Suprapubic skin (tissue), 4 donors: ENCODE data around the gene FHL2.
A peak's percentile ranks its signal among the peaks of the same experiment; 100 is the strongest.

Experiments used
- EP300 ChIP-seq: sonication (generic); formaldehyde crosslinking; IDR thresholded peaks from one replicate; pipeline ENCODE4 v1.6.1; 2017; ENCODE audit warnings: antibody characterized with exemption
- POLR2A ChIP-seq, 2 donors: fragments of 450-650 bp; IDR thresholded peaks; one replicate each; pipeline ENCODE4 v1.6.1; 2017; ENCODE audit warnings: antibody characterized with exemption in 2 of 2, mild to moderate bottlenecking in 2 of 2, moderate library complexity in 2 of 2
- POLR2AphosphoS5 ChIP-seq, 3 donors: sonication (generic); formaldehyde crosslinking; IDR thresholded peaks; one replicate each; pipeline ENCODE4 v1.6.1; 2017; ENCODE audit warnings: antibody characterized with exemption in 3 of 3
- TF ChIP-seq, protein P1 (sequence below), 2 donors: fragments of 200-600 bp in 1 of 2; fragments of 450-650 bp in 1 of 2; sonication (generic) in 1 of 2; IDR thresholded peaks; one replicate each; pipeline ENCODE4 v1.5.1; 2016 to 2019; ENCODE audit warnings: antibody characterized with exemption in 2 of 2, mild to moderate bottlenecking in 1 of 2, moderate library complexity in 1 of 2

DNA sequence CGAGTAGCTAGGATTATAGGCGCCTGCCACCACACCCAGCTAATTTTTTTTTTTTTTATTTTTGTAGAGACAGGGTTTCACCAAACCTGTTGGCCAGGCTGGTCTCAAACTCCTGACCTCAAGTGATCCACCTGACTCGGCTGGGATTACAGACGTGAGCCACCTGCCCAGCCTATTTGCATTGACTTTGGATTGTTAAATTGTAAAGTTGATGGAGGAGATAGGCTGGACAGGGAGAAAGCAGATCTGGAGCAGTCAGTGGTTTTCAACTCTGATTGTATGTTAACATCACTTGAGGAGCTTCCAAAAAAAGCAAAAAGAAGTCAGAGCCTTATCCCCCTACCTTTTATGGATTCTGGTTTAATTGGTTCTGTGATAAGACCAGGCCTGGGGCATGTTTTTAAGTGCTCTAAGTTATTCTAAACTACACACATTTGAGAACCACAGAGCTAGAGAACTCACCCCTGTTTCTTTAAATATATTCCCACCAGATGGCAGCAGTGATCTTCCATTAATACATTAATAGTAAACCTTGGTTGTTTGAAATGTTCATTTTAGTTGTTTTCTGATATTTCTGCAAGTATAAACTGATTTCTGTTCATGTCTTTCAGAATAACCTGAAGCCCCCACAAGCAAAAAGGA is 54.0 kb downstream of the FHL2 start:
- TF ChIP-seq, protein P1, sequence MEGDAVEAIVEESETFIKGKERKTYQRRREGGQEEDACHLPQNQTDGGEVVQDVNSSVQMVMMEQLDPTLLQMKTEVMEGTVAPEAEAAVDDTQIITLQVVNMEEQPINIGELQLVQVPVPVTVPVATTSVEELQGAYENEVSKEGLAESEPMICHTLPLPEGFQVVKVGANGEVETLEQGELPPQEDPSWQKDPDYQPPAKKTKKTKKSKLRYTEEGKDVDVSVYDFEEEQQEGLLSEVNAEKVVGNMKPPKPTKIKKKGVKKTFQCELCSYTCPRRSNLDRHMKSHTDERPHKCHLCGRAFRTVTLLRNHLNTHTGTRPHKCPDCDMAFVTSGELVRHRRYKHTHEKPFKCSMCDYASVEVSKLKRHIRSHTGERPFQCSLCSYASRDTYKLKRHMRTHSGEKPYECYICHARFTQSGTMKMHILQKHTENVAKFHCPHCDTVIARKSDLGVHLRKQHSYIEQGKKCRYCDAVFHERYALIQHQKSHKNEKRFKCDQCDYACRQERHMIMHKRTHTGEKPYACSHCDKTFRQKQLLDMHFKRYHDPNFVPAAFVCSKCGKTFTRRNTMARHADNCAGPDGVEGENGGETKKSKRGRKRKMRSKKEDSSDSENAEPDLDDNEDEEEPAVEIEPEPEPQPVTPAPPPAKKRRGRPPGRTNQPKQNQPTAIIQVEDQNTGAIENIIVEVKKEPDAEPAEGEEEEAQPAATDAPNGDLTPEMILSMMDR (IDR thresholded peaks at IDR 0.05), result peak in 1 of 2 donors; percentile 11
- TF ChIP-seq POLR2A (IDR thresholded peaks at IDR 0.05) (no peak), EP300 (no peak), POLR2AphosphoS5 (IDR thresholded peaks at IDR 0.05) (no peak)
